ACC112 (cell line): ENCODE data around the gene FGF2.
A peak's percentile ranks its signal among the peaks of the same experiment; 100 is the strongest.

Experiments used
- H2AFZ ChIP-seq: fragments of 200-600 bp; sonication (generic); one replicate; pipeline ENCODE4 v1.6.0; 2017; ENCODE audit warnings: antibody characterized with exemption, low read length; ENCODE audit not compliant: unreplicated experiment
- H3K27ac ChIP-seq: fragments of 200-600 bp; sonication (generic); 2 replicates; pipeline ENCODE4 v1.5.1; 2014; ENCODE audit warnings: low read depth, mild to moderate bottlenecking, antibody characterized with exemption, low read length, moderate library complexity
- H3K27me3 ChIP-seq: fragments of 200-600 bp; sonication (generic); 2 replicates; pipeline ENCODE4 v1.6.1; 2014; ENCODE audit warnings: mild to moderate bottlenecking, antibody characterized with exemption, low read length, moderate library complexity, mixed read lengths; ENCODE audit not compliant: insufficient read depth
- H3K36me3 ChIP-seq: fragments of 200-600 bp; sonication (generic); 2 replicates; pipeline ENCODE4 v1.6.1; 2016; ENCODE audit warnings: mild to moderate bottlenecking, antibody characterized with exemption, low read length, moderate library complexity, mixed read lengths; ENCODE audit not compliant: insufficient read depth
- H3K4me1 ChIP-seq: fragments of 200-600 bp; sonication (generic); one replicate; pipeline ENCODE4 v1.6.1; 2016; ENCODE audit warnings: low read length, mixed read lengths; ENCODE audit not compliant: insufficient read depth, unreplicated experiment, control insufficient read depth
- H3K4me3 ChIP-seq: fragments of 200-600 bp; sonication (generic); 2 replicates; pipeline ENCODE4 v1.5.1; 2014; ENCODE audit warnings: mild to moderate bottlenecking, low read depth, low read length
- H3K79me2 ChIP-seq: fragments of 200-600 bp; sonication (generic); one replicate; pipeline ENCODE4 v1.6.0; 2016; ENCODE audit warnings: low read length; ENCODE audit not compliant: control insufficient read depth, unreplicated experiment, insufficient read depth

The FGF2 gene

GRCh38 chr4:122889726-122890125 lies 63.1 kb downstream of the FGF2 start:
- H3K27me3 ChIP-seq = no peaks in the 10 kb centered on the region
- H3K27ac ChIP-seq = peak overlapping the region; percentile 81
- H3K4me1 ChIP-seq = peaks cover 48% of the 10 kb centered on the region
- no peak overlapping the region for H2AFZ ChIP-seq
- peaks cover 40% of the 10 kb centered on the region for H3K36me3 ChIP-seq
- H3K4me3 ChIP-seq = peak overlapping the region; percentile 13; the same call in 1 of the 2 replicates
- H3K79me2 ChIP-seq = peaks cover 57% of the 10 kb centered on the region

GRCh38 chr4:122890147-122890795 lies 63.6 kb downstream of the FGF2 start:
- H3K4me1 ChIP-seq = peaks cover 50% of the 10 kb centered on the region
- peak overlapping the region; percentile 81 for H3K27ac ChIP-seq
- H3K79me2 ChIP-seq = peaks cover 56% of the 10 kb centered on the region
- no peak overlapping the region for H2AFZ ChIP-seq
- H3K36me3 ChIP-seq = peaks cover 37% of the 10 kb centered on the region
- no peaks in the 10 kb centered on the region for H3K27me3 ChIP-seq
- peak overlapping the region; percentile 13; the same call in 1 of the 2 replicates for H3K4me3 ChIP-seq

DNA sequence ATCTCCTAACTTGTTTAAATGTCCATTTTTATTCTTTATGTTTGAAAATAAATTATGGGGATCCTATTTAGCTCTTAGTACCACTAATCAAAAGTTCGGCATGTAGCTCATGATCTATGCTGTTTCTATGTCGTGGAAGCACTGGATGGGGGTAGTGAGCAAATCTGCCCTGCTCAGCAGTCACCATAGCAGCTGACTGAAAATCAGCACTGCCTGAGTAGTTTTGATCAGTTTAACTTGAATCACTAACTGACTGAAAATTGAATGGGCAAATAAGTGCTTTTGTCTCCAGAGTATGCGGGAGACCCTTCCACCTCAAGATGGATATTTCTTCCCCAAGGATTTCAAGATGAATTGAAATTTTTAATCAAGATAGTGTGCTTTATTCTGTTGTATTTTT lies 68.2 kb downstream of the FGF2 start:
- peaks cover 68% of the 10 kb centered on the region for H3K4me1 ChIP-seq
- H3K4me3 ChIP-seq = no peak overlapping the region
- peak overlapping the region; percentile 85 for H3K27ac ChIP-seq
- H3K79me2 ChIP-seq = peaks cover 42% of the 10 kb centered on the region
- no peaks in the 10 kb centered on the region for H3K27me3 ChIP-seq
- H2AFZ ChIP-seq = no peak overlapping the region
- peaks cover 25% of the 10 kb centered on the region for H3K36me3 ChIP-seq

DNA sequence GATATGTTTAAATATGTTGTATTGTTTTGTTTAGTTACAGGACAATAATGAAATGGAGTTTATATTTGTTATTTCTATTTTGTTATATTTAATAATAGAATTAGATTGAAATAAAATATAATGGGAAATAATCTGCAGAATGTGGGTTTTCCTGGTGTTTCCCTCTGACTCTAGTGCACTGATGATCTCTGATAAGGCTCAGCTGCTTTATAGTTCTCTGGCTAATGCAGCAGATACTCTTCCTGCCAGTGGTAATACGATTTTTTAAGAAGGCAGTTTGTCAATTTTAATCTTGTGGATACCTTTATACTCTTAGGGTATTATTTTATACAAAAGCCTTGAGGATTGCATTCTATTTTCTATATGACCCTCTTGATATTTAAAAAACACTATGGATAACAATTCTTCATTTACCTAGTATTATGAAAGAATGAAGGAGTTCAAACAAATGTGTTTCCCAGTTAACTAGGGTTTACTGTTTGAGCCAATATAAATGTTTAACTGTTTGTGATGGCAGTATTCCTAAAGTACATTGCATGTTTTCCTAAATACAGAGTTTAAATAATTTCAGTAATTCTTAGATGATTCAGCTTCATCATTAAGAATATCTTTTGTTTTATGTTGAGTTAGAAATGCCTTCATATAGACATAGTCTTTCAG lies 68.8 kb downstream of the FGF2 start:
- Histone ChIP-seq H3K36me3 (peaks cover 25% of the 10 kb centered on the region), H3K4me1 (peaks cover 66% of the 10 kb centered on the region), H3K4me3 (peak overlapping the region; percentile 31), H3K27me3 (no peaks in the 10 kb centered on the region), H3K79me2 (peaks cover 35% of the 10 kb centered on the region), H2AFZ (no peak overlapping the region), H3K27ac (peak overlapping the region; percentile 85)

- no peaks in the 10 kb centered on the region for H3K27me3 ChIP-seq
- H3K27ac ChIP-seq = peak overlapping the region; percentile 85
- peak overlapping the region; percentile 31; the same call in 1 of the 2 replicates for H3K4me3 ChIP-seq
- H3K4me1 ChIP-seq = peaks cover 70% of the 10 kb centered on the region
- H2AFZ ChIP-seq = no peak overlapping the region
- H3K79me2 ChIP-seq = peaks cover 34% of the 10 kb centered on the region
- peaks cover 25% of the 10 kb centered on the region for H3K36me3 ChIP-seq
These were observed 69.6 kb downstream of the FGF2 start for GRCh38 chr4:122896270-122896669.

DNA sequence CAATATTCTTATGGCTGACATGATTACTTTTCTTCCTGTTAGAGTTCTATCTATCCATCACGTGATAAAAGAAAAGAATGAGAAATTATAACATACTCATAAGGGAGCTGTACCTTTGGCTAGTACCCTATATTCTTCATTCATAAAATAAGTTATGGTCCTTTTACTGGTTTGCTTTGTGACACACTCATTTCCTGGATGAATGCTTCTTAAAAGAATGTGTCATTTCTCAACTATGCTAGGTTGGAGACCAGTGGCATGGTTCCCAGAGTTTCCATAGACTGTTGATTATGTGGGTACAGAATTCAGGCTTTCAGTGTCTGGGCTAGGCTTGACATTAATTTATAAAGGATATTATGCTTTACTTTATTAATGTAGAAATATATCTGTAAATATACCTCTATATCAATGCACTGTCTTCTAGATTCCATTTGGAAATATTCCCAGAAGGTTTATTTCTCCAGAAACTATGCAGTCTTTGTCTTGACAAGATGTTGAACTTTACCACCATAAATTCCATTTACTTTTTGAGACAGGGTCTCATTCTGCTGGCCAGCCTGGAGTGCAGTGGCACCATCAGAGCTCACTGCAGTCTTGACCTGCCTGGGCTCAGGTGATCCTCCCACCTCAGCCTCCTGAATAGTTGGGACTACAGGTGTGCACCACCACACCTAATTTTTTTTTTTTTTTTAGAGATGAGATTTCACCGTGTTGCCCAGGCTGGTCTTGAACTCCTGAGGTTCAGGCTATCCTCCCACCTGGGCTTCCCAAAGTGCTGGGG lies 71.9 kb downstream of the FGF2 start:
- Histone ChIP-seq H3K27ac (peak overlapping the region; percentile 85), H3K27me3 (no peaks in the 10 kb centered on the region), H3K4me1 (peaks cover 73% of the 10 kb centered on the region), H3K79me2 (peaks cover 22% of the 10 kb centered on the region), H3K4me3 (no peak overlapping the region), H2AFZ (no peak overlapping the region), H3K36me3 (peaks cover 10% of the 10 kb centered on the region; the same call in 1 of the 2 replicates)

- Histone ChIP-seq H3K4me3 (no peak overlapping the region), H3K27me3 (no peaks in the 10 kb centered on the region), H3K36me3 (0 out of 2 replicates have a peak, but pooled peaks cover 6% of the 10 kb centered on the region), H2AFZ (no peak overlapping the region), H3K79me2 (peaks cover 13% of the 10 kb centered on the region), H3K27ac (peak overlapping the region; percentile 85), H3K4me1 (peaks cover 63% of the 10 kb centered on the region)
These were observed 73.1 kb downstream of the FGF2 start for GRCh38 chr4:122899682-122900081.

GRCh38 chr4:122900314-122900713 lies 73.7 kb downstream of the FGF2 start:
- no peaks in the 10 kb centered on the region for H3K27me3 ChIP-seq
- H3K79me2 ChIP-seq = peaks cover 10% of the 10 kb centered on the region
- no peak overlapping the region for H3K4me3 ChIP-seq
- H3K36me3 ChIP-seq = 0 out of 2 replicates have a peak, but pooled peaks cover 6% of the 10 kb centered on the region
- no peak overlapping the region for H2AFZ ChIP-seq
- H3K27ac ChIP-seq = peak overlapping the region; percentile 28
- H3K4me1 ChIP-seq = peaks cover 57% of the 10 kb centered on the region

GRCh38 chr4:122901247-122902010 lies 74.8 kb downstream of the FGF2 start:
- Histone ChIP-seq H3K27me3 (no peaks in the 10 kb centered on the region), H3K79me2 (peaks cover 1% of the 10 kb centered on the region), H3K36me3 (0 out of 2 replicates have a peak, but pooled peaks cover 6% of the 10 kb centered on the region), H2AFZ (no peak overlapping the region), H3K4me1 (peaks cover 45% of the 10 kb centered on the region), H3K27ac (no peak overlapping the region), H3K4me3 (no peak overlapping the region)

- H3K79me2 ChIP-seq = no peaks in the 10 kb centered on the region
- no peaks in the 10 kb centered on the region for H3K36me3 ChIP-seq
- H3K4me1 ChIP-seq = peaks cover 26% of the 10 kb centered on the region
- no peak overlapping the region for H3K27ac ChIP-seq
- H3K27me3 ChIP-seq = no peaks in the 10 kb centered on the region
- no peak overlapping the region for H3K4me3 ChIP-seq
- H2AFZ ChIP-seq = no peak overlapping the region
These were observed 77.2 kb downstream of the FGF2 start for GRCh38 chr4:122903766-122904288.
